ENCODE data around the gene KIFAP3.
"Not testable (repeated sequence)": the region's sequence is repeated elsewhere in the genome, so short reads cannot be mapped to it uniquely, and the experiment has no call there.

KIFAP3 gene

GRCh38 chr1:169878498-169878897 is 196.0 kb downstream of the KIFAP3 start:
- Mint-ChIP-seq H3K9me3 (no peaks in the 10 kb centered on the region), H3K4me1 (peaks cover 19% of the 10 kb centered on the region), H3K4me3 (no peak overlapping the region), H3K27ac (no peak overlapping the region), H3K36me3 (peaks cover 86% of the 10 kb centered on the region)
- DNase-seq (ENCODE audit: low spot score in 2 of 2) = no peak
- ATAC-seq = no peak

- ATAC-seq (no peak), DNase-seq (ENCODE audit: low spot score in 2 of 2) (no peak)
- H3K9me3 Mint-ChIP-seq = no peaks in the 10 kb centered on the region
- no peak overlapping the region for H3K27ac Mint-ChIP-seq
- H3K4me3 Mint-ChIP-seq = no peak overlapping the region
- H3K36me3 Mint-ChIP-seq = peaks cover 86% of the 10 kb centered on the region
- peaks cover 20% of the 10 kb centered on the region for H3K4me1 Mint-ChIP-seq
Observed at GRCh38 chr1:169877800-169878491, 196.5 kb downstream of the KIFAP3 start.

GRCh38 chr1:169874229-169874628 is 200.3 kb downstream of the KIFAP3 start:
- H3K9me3 Mint-ChIP-seq = no peaks in the 10 kb centered on the region
- peak overlapping the region; percentile 72 for H3K27ac Mint-ChIP-seq
- ATAC-seq (no peak), DNase-seq (ENCODE audit: low spot score in 2 of 2) (no peak)
- peaks cover 100% of the 10 kb centered on the region for H3K36me3 Mint-ChIP-seq
- peaks cover 10% of the 10 kb centered on the region for H3K4me1 Mint-ChIP-seq
- H3K4me3 Mint-ChIP-seq = no peak overlapping the region

DNA sequence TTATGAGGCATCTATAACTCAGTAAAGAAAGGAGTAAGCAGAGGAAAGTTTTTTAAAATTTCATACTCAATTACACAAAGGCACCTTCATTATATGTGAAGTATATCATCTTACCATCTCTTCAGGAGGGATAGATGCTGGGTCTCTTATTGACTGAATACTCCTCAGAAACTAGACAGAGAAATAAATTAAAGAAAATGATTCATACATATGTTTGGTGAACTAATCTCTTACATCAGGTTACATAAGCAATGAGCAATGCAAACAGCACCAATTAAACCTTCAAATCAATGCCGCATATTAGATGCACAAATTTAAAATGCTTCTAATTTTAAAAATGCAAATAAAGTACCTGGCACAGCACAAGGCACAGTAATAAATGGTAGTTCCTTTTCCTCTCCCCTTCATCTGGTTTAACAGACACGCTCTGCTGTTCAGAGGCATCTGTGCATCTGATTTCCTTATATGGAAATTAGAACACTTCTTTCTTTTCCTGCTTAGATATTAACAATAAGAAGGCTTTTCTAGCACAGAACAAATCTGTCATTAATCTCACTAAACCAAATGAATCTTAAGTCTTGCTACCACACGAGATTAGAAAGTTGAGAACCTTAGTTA is 200.8 kb downstream of the KIFAP3 start:
- ATAC-seq (no peak), DNase-seq (ENCODE audit: low spot score in 2 of 2) (no peak)
- Mint-ChIP-seq H3K9me3 (no peaks in the 10 kb centered on the region), H3K27ac (peak overlapping the region; percentile 72), H3K4me1 (peaks cover 6% of the 10 kb centered on the region), H3K36me3 (peaks cover 100% of the 10 kb centered on the region), H3K4me3 (no peak overlapping the region)

DNA sequence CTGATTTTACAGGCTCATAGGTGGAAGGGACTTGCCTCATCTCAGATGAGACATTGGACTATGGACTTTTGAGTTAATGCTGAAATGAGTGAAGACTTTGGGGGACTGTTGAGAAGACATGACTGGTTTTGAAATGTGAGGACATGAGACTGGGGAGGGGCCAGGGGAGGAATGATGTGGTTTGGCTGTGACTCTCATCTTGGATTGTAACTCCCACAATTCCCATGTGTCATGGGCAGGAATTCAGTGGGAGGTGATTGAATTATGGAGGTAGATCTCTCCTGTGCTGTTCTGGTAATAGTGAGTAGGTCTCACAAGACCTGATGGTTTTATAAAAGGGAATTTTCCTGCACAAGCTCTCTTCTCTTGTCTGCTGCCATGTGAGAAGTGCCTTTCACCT is 201.6 kb downstream of the KIFAP3 start:
- no peak for ATAC-seq
- DNase-seq (ENCODE audit: low spot score in 2 of 2) = no peak
- H3K4me3 Mint-ChIP-seq = no peak overlapping the region
- H3K9me3 Mint-ChIP-seq = no peaks in the 10 kb centered on the region
- H3K4me1 Mint-ChIP-seq = peaks cover 6% of the 10 kb centered on the region
- H3K27ac Mint-ChIP-seq = peak overlapping the region; percentile 19
- peaks cover 100% of the 10 kb centered on the region for H3K36me3 Mint-ChIP-seq

DNA sequence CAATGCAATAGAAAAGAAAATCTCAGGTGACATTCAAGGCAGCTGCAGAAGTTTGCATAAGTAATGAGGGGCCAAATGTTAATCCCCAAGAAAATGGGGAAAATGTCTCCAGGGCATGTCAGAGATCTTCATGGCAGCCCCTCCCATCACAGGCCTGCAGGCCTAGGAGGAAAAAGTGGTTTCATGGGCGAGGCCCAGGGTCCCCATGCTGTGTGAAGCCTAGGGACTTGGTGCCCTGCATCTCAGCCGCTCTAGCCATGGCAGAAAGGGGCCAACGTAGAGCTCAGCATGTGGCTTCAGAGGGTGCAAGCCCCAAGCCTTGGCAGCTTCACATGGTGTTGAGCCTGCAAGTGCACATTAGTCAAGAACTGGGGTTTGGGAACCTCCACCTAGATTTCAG is 202.5 kb downstream of the KIFAP3 start:
- not testable (repeated sequence) for H3K4me1 Mint-ChIP-seq; DNase-seq (ENCODE audit: low spot score in 2 of 2); H3K27ac Mint-ChIP-seq; H3K4me3 Mint-ChIP-seq; ATAC-seq; H3K9me3 Mint-ChIP-seq
- peaks cover 100% of the 10 kb centered on the region for H3K36me3 Mint-ChIP-seq

All from stimulated activated effector memory CD8-positive, alpha-beta T cell treated with anti-CD3 and anti-CD28 coated beads, Interleukin-12 subunit alpha, Interleukin-12 subunit beta, amount 100 ng/mL, for 72 hours (primary cell).